OCI-LY7 (cell line): ENCODE data around the gene CREB5. TPM values are rescaled to one million over a fixed set of nuclear protein-coding genes. Genes with fewer than 3 reads are reported as not detected.

Source experiments
- BruUV-seq: library from RNA; stranded (reverse); fragments of 400-500 nt; replicated peaks from 2 replicates; lab custom pipeline; 2021; lab: Mats Ljungman, UMichigan
- CTCF ChIA-PET: fragments of 300-600 bp; sonication (Branson Sonifier 250); formaldehyde crosslinking; loops from one replicate; lab custom pipeline; 2022; ENCODE audit warnings: antibody characterized with exemption; ENCODE audit not compliant: unreplicated experiment; lab: Charles Lee
- POLR2A ChIA-PET: fragments of 300-600 bp; sonication (Branson Sonifier 250); formaldehyde crosslinking; loops from one replicate; lab custom pipeline; 2022; ENCODE audit warnings: antibody characterized with exemption; lab: Charles Lee
- DNase-seq: peaks from one replicate; pipeline ENCODE4 v3.0.0-alpha.2; 2015; ENCODE audit warnings: low spot score
- H2AFZ ChIP-seq: fragments of 200-600 bp; sonication (generic), shearing (Covaris generic); 2 replicates; pipeline ENCODE4 v1.6.1; 2014; ENCODE audit warnings: mild to moderate bottlenecking, antibody characterized with exemption, low read length, moderate library complexity
- H3K27ac ChIP-seq: fragments of 200-600 bp; sonication (generic); 2 replicates; pipeline ENCODE4 v1.5.1; 2014; ENCODE audit warnings: mixed run types, low read depth, mild to moderate bottlenecking, moderate library complexity, low read length, inconsistent platforms; ENCODE audit not compliant: poor library complexity, severe bottlenecking
- H3K36me3 ChIP-seq: fragments of 200-600 bp; sonication (generic); 2 replicates; pipeline ENCODE4 v1.6.1; 2014; ENCODE audit warnings: mild to moderate bottlenecking, antibody characterized with exemption, low read length, moderate library complexity, mixed read lengths; ENCODE audit not compliant: insufficient read depth
- H3K4me1 ChIP-seq: fragments of 200-600 bp; sonication (generic); 2 replicates; pipeline ENCODE4 v1.5.1; 2014; ENCODE audit warnings: mild to moderate bottlenecking, low read length; ENCODE audit not compliant: insufficient read depth, poor library complexity, severe bottlenecking
- H3K4me2 ChIP-seq: fragments of 200-600 bp; sonication (generic); 2 replicates; pipeline ENCODE4 v1.6.1; 2014; ENCODE audit warnings: mild to moderate bottlenecking, low read length
- H3K4me3 ChIP-seq: fragments of 200-600 bp; sonication (generic); 2 replicates; pipeline ENCODE4 v1.5.1; 2014; ENCODE audit warnings: mild to moderate bottlenecking, low read depth, low read length; ENCODE audit not compliant: poor library complexity, severe bottlenecking
- H3K79me2 ChIP-seq: fragments of 200-600 bp; sonication (generic); 2 replicates; pipeline ENCODE4 v1.6.1; 2016; ENCODE audit warnings: low read depth, mild to moderate bottlenecking, low read length, moderate library complexity, mixed read lengths; ENCODE audit not compliant: insufficient read depth
- H3K9me2 ChIP-seq: fragments of 200-600 bp; sonication (generic); 2 replicates; pipeline ENCODE4 v1.6.1; 2016; ENCODE audit warnings: mild to moderate bottlenecking, low read length, mixed read lengths; ENCODE audit not compliant: insufficient read depth
- H3K9me3 ChIP-seq: fragments of 200-600 bp; sonication (generic); 2 replicates; pipeline ENCODE4 v1.6.1; 2014; ENCODE audit warnings: mild to moderate bottlenecking, mixed run types, low read length, mixed read lengths
- H4K20me1 ChIP-seq: fragments of 200-600 bp; sonication (generic); 2 replicates; pipeline ENCODE4 v1.6.1; 2014; ENCODE audit warnings: mild to moderate bottlenecking, antibody characterized with exemption, low read length, moderate library complexity, mixed read lengths; ENCODE audit not compliant: insufficient read depth
- EZH2phosphoT487 ChIP-seq: fragments of 200-600 bp; sonication (generic); IDR thresholded peaks from 2 replicates; pipeline ENCODE4 v1.6.1; 2018; ENCODE audit warnings: low read depth, borderline replicate concordance, mild to moderate bottlenecking, mixed run types, antibody characterized with exemption, low read length, moderate library complexity, mixed read lengths
- intact Hi-C: fragments of 100-400 bp; cut with micrococcal nuclease; formaldehyde crosslinking; loops from one replicate; pipeline ENCODE4 v1.10.0; 2022; ENCODE audit not compliant: unreplicated experiment
- total RNA-seq, 2 experiments: library from RNA; depleted of rRNA in 1 of 2; stranded (reverse); fragments of >200 nt in 1 of 2; shearing (Covaris generic) in 1 of 2; gene quantifications; 2 replicates each; pipeline ENCODE4 v1.2.3, GENCODE V29; 2014 to 2022
- TF ChIP-seq, protein P1 (sequence below): fragments of 200-600 bp; sonication (generic); conservative IDR thresholded peaks from 2 replicates; pipeline ENCODE4 v1.5.1; 2014; ENCODE audit warnings: mild to moderate bottlenecking, antibody characterized with exemption, low read length, moderate library complexity, mixed read lengths

The CREB5 gene
- total RNA-seq, 2 experiments from 2014 or later, result 2.0 to 13.3 TPM

DNA sequence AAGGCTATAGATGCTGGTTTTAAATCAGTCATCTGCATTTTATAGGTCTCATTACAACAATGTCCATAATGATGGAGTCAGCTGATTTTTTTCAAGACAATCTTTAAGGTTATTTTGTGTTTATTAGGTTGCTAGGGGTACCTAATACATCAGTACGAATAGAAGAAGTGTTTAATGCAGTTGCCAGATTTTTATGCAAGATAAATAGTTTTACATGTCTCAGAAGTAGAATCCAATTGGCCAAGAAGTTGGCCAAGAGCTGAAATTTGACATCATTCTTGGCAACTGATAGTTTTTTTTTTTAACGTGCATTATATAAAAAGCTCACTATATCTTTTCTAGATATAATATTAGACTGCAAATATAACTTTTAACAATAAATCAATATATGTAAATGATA lies 337.3 kb downstream of the CREB5 start:
- no peaks in the 10 kb centered on the region for H3K9me3 ChIP-seq
- intact Hi-C loops, result no loop called here
- H3K79me2 ChIP-seq, result no peaks in the 10 kb centered on the region
- BruUV-seq, result no TSS peak
- no peak overlapping the region for H3K4me3 ChIP-seq
- no peak overlapping the region for H3K27ac ChIP-seq
- no peak for DNase-seq
- H3K4me2 ChIP-seq, result no peak overlapping the region
- POLR2A ChIA-PET, result interaction anchor here (0.6 to 0.7 kb wide), 2 partner anchors 101 to 198 kb away, joined by 3 read pairs; no protein-coding TSS in a partner anchor
- H3K4me1 ChIP-seq, result no peaks in the 10 kb centered on the region
- no peak overlapping the region for H2AFZ ChIP-seq
- CTCF ChIA-PET, result no interaction called here
- TF ChIP-seq, protein P1, sequence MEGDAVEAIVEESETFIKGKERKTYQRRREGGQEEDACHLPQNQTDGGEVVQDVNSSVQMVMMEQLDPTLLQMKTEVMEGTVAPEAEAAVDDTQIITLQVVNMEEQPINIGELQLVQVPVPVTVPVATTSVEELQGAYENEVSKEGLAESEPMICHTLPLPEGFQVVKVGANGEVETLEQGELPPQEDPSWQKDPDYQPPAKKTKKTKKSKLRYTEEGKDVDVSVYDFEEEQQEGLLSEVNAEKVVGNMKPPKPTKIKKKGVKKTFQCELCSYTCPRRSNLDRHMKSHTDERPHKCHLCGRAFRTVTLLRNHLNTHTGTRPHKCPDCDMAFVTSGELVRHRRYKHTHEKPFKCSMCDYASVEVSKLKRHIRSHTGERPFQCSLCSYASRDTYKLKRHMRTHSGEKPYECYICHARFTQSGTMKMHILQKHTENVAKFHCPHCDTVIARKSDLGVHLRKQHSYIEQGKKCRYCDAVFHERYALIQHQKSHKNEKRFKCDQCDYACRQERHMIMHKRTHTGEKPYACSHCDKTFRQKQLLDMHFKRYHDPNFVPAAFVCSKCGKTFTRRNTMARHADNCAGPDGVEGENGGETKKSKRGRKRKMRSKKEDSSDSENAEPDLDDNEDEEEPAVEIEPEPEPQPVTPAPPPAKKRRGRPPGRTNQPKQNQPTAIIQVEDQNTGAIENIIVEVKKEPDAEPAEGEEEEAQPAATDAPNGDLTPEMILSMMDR, result no peak
- TF ChIP-seq EZH2phosphoT487, result no peak
- H3K36me3 ChIP-seq, result no peaks in the 10 kb centered on the region
- no peaks in the 10 kb centered on the region for H3K9me2 ChIP-seq
- no peaks in the 10 kb centered on the region; the same call in 1 of the 2 replicates for H4K20me1 ChIP-seq

GRCh38 chr7:28750981-28751380 lies 338.7 kb downstream of the CREB5 start:
- Histone ChIP-seq H3K4me1 (no peaks in the 10 kb centered on the region), H3K9me3 (no peaks in the 10 kb centered on the region), H2AFZ (no peak overlapping the region), H3K27ac (no peak overlapping the region), H3K9me2 (no peaks in the 10 kb centered on the region), H3K4me2 (no peak overlapping the region), H3K36me3 (no peaks in the 10 kb centered on the region), H4K20me1 (no peaks in the 10 kb centered on the region; the same call in 1 of the 2 replicates), H3K79me2 (no peaks in the 10 kb centered on the region), H3K4me3 (no peak overlapping the region)
- ChIA-PET CTCF (no interaction called here), POLR2A (interaction anchor here (1.4 kb wide), 1 partner anchor 13 kb away, joined by 6 read pairs; no protein-coding TSS in a partner anchor)
- intact Hi-C loops, result no loop called here
- no TSS peak for BruUV-seq
- TF ChIP-seq, protein P1, result no peak
- TF ChIP-seq EZH2phosphoT487, result no peak
- no peak for DNase-seq

GRCh38 chr7:28753613-28754012 lies 341.3 kb downstream of the CREB5 start:
- no peak overlapping the region for H3K4me3 ChIP-seq
- DNase-seq, result no peak
- H3K79me2 ChIP-seq, result no peaks in the 10 kb centered on the region
- H3K4me2 ChIP-seq, result no peak overlapping the region
- H3K4me1 ChIP-seq, result no peaks in the 10 kb centered on the region
- TF ChIP-seq EZH2phosphoT487, result no peak
- TF ChIP-seq, protein P1, result no peak
- no peaks in the 10 kb centered on the region for H3K36me3 ChIP-seq
- CTCF ChIA-PET, result no interaction called here
- no TSS peak for BruUV-seq
- no peak overlapping the region for H3K27ac ChIP-seq
- intact Hi-C loops, result no loop called here
- no peak overlapping the region for H2AFZ ChIP-seq
- POLR2A ChIA-PET, result interaction anchor here (0.7 to 1.0 kb wide), 6 partner anchors 11 to 366 kb away, joined by 3 to 4 read pairs (median 4); no protein-coding TSS in a partner anchor
- H3K9me3 ChIP-seq, result no peaks in the 10 kb centered on the region
- no peaks in the 10 kb centered on the region for H4K20me1 ChIP-seq
- H3K9me2 ChIP-seq, result no peaks in the 10 kb centered on the region
